ENCODE data around the gene PKN2.
A peak's percentile ranks its signal among the peaks of the same experiment; 100 is the strongest.

PKN2 gene

GRCh38 chr1:88736633-88737248 is 52.7 kb downstream of the PKN2 start:
- DNase-seq = peak; percentile 23

- DNase-seq = no peak
Measured at GRCh38 chr1:88737338-88737927, 53.4 kb downstream of the PKN2 start.

DNA sequence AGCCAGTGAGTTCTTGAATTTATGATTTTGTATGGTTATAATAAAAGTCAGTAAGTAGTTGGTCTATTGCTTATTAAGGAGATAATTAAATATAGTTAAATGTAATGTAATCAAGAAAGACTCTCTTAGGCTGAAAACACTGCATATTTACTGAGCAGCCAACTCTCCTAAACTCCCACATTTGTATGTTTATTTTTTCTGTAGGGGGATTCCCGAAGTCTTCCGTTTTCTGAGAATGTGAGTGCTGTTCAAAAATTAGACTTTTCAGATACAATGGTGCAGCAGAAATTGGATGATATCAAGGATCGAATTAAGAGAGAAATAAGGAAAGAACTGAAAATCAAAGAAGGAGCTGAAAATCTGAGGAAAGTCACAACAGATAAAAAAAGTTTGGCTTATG is 56.7 kb downstream of the PKN2 start:
- DNase-seq = no peak

- DNase-seq = no peak
Measured at GRCh38 chr1:88741413-88741812, 57.3 kb downstream of the PKN2 start.

GRCh38 chr1:88742531-88742930 is 58.5 kb downstream of the PKN2 start:
- DNase-seq = no peak

DNA sequence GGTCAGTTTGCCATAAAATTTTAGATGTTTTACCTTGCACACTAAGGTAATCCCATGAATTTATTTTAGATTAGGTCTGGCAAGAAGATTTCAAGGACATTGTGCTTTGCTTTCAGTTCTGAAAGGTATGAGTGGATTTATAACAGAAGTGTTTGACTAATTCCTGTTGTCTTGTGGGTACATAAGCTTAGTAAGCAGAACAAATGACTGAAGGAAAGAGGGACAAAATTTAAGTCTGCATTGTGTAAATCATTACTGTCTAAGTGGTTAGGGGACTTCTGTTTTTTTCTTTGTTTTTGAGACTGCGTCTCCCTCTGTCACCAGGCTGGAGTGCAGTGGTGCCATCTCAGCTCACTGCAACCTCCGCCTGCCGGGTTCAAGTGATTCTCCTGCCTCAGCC is 60.1 kb downstream of the PKN2 start:
- DNase-seq = no peak

DNA sequence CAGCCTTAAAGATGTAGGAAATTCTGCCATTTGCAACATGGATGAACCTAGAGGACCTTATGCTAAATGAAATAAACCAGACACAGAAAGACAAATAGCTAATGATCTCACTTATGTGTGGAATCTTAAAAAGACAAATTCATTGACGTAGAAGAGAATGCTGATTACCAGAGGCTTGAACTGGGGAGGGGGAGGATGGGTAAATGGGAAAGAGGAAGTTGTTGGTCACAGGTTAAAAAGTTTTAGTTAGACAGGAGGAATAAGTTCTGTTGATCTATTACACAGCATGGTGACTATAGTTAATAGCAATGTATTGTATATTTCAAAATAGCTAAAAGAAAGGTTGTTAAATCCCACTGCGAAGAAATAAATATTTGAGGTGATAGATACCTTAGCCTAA is 62.8 kb downstream of the PKN2 start:
- no peak for DNase-seq

- no peak for DNase-seq
Measured at GRCh38 chr1:88751714-88752113, 67.6 kb downstream of the PKN2 start.

DNA sequence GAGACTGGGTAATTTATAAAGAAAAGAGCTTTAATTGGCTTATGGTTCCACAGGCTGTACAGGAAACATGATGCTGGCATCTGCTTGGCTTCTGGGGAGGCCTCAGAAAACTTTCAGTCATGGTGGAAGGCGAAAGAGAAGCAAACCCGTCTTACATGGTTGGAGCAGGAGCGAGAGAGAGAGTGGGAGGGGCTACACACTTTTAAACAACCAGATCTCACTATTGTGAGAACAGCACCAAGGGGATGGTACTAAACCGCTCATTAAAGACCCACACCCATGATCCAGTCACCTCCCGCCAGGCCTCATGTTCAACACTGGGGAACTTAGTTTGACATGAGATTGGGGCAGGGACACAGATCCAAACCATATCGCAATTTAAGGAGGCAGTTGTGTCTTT is 69.4 kb downstream of the PKN2 start:
- no peak for DNase-seq

DNA sequence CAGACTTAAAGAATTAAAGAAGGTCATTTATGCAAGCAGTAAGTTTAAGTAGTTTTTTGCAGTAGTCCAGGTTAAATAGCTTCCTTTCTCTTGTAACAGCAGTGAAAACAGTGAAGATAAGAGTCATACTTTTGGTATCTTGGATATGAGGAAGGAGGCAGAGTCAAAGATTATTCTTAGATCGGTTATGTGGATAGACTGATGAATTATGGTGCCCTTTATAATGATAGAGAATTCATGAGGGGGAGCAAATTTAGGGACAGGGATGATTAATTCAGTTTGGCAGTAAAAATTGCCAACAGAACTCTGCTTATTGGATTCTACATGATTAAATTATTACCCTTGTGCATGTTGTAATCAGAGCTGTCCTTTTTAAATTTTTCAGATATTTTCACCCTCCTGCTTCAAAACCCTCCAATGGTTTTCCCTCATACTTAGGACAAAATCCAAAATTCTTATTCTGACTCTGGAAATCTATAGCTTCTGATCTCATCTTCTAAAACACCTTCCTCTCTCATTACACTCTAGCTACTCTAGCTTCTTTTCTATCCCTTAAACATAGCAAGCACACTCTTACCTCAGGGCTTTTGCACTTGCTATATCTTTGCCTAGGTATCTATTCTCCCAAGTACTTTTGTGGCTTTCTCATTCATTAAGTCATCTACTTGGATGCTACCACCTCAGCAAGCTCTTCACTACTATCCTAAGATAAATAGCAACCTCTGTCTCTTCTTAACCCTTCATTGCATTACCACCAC is 79.8 kb downstream of the PKN2 start:
- no peak for DNase-seq

- DNase-seq = no peak
Measured at GRCh38 chr1:88768187-88768586, 84.1 kb downstream of the PKN2 start.

DNA sequence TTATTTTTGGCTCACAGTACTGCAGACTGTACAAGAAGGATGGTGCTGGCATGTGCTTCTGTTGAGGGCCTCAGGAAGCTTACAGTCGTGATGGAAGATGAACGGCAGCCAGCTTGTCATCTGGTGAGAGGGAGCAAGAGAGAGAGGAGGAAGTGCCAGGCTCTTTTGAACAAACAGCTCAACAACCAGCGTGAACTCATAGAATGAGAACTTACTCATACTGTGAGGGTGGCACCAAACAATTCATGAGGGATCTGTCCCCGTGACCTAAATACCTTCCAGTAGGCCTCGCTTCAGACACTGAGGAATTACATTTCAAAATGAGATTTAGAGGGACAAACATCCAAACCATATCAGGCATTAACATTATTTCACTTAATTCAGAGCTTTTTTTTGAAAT is 84.7 kb downstream of the PKN2 start:
- no peak for DNase-seq

DNA sequence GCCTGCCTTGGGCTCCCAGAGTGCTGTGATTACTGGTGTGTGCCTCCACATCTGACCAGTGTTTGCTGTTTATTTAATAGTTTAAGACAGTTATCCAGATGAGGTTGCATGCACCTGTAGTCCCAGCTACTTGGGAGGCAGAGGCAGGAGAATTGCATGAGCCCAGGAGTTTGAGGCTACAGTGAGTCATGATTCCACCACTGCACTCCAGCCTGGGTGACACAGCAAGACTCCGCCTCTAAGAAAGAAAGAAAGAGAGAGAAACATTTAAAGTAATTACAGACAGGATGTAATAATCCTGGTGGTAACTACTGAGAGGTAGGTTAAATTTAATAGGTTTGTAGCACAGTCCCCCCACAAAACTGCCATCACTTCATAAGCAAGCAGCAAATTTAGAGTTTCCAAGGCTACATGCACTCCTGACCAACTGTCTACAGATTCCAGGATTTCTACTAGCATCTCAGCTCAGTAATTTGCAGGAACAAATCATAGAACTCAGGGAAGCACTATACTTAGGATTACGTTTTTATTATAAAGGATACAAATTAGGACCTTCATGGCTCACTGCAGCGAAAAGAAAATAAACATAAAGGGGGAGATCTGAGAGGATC is 89.6 kb downstream of the PKN2 start:
- no peak for DNase-seq

GRCh38 chr1:88774151-88774556 is 90.1 kb downstream of the PKN2 start:
- no peak for DNase-seq

- DNase-seq = no peak
Measured at GRCh38 chr1:88777604-88778149, 93.6 kb downstream of the PKN2 start.

- no peak for DNase-seq
Measured at GRCh38 chr1:88779880-88780279, 95.8 kb downstream of the PKN2 start.

- DNase-seq = no peak
Measured at GRCh38 chr1:88780485-88780884, 96.4 kb downstream of the PKN2 start.

- no peak for DNase-seq
Measured at GRCh38 chr1:88783145-88783544, 99.1 kb downstream of the PKN2 start.

GRCh38 chr1:88784551-88784950 is 100.5 kb downstream of the PKN2 start:
- no peak for DNase-seq

DNA sequence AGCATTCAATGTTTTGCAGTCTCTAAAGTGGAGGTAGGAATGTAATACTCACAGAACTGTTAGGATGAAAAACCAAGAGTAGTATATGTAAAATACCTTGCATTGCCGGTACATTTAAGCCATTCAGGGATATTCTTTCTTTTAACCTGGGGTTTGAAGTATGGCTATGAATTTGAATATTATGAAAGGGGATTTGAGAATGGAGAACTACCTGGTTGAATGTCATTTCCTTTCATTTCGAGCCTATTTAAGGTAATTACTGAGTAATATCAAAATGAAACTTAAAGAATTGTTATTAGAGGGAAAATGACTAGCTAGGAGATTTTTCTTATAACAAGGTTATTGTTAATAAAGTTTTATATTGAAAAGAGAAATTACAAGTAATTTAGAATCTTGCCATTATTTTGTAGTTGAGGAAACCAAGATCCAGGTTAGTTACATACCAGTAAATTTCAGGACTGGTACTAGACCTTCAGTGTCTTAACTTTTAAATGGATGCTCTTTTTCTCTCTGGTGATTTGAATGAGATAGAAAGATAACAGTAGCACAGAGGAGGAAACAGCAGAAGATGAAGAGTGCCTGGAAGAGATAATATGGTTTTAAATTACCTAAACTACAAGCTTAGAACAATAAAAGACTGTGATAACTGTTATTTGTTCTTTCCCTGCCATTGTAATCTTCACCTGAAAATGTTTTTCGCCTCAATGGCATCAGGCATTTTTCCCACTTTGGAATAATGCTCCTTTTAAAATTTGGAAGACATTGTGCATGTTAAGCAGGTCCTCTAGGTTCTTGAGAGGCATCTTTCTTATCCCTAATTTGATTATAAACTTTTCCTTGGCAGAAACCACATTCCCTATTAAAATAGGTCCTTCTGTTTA is 103.2 kb downstream of the PKN2 start:
- DNase-seq = no peak

DNA sequence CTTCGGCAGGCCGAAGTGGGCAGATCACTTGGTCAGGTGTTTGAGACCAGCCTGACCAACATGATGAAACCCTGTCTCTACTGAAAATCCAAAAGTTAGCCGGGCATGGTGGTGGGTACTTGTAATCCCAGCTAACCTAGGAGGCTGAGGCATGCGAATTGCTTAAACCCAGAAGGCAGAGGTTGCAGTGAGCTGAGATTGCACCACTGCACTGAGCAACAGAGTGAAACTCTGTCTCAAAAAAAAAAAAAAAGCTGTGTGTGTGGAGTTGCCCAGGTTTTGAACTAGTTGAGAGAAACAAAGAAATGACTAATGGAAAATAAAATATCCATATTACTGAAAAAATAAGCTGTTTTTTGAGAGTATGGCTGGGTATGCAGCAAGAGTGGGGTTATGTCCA is 107.1 kb downstream of the PKN2 start:
- no peak for DNase-seq

GRCh38 chr1:88799491-88799890 is 115.4 kb downstream of the PKN2 start:
- DNase-seq = no peak
